ENCODE measurements around the gene KLHL22. TPM values are rescaled to one million over a fixed set of nuclear protein-coding genes. Genes with fewer than 3 reads are reported as not detected.
"Not testable (repeated sequence)": the region's sequence is repeated elsewhere in the genome, so short reads cannot be mapped to it uniquely, and the experiment has no call there.

Gene KLHL22
- total RNA-seq, 2 donors from 2014 or later = 16.3 to 20.0 TPM

DNA sequence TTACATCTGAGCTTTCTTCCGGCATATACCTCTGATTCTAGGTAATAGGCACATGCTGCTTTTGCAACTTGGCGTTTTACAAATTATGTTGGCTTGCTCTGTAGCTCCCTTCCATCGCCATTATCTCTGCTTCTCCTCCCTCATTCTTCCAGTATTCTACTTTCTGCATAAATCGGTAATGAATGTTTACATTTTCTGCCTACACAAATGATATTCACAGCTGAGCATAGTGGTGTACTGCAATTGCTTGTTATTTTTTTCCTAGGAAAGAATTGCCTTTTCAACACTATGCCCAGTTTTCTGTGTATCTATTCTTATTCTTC, 30.7 kb upstream of the KLHL22 start:
- no peak for DNase-seq (ENCODE audit: low spot score)
- intact Hi-C loops (cut with DNase I) = no loop called here

DNA sequence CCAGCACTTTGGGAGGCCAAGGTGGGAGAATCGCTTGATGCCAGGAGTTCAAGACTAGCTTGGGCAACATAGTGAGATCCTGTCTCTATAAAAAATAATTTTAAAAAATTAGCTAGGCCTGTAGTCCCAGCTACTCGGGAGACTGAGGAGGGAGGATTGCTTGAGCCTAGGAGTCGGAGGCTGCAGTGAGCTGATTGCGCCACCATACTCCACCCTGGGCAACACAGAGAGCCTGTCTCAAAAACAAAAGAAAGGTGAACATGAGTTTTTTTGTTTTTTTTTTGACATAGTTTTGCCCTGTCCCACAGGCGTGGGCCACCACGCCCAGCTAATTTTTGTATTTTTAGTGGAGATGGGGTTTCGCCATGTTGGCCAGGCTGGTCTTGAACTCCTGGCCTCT, 29.5 kb upstream of the KLHL22 start:
- intact Hi-C loops (cut with DNase I) = no loop called here
- DNase-seq (ENCODE audit: low spot score) = no peak

DNA sequence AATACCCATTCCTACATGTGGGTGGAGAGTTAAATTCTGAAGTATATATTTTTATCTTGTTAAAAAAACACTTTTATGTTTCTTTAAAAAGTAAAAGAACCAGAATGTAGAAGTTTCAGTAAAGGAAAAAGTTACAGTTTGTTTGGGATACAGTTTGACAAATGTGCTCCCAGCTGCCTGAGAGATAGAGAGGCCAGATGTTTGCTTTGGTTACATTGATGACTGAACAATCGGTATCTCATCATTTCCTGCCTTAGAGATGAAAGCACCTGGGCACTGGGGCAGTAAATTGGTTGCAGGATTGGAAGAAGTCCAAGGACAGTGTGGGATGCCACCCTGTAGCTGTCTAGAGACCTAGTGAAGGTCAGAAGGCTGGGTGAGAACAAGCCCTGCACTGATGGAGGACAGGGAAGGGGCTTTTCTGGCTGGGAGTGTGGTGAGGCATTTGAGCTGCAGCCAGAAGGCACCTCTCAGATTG, 28.4 kb upstream of the KLHL22 start:
- no peak for DNase-seq (ENCODE audit: low spot score)
- intact Hi-C loops (cut with DNase I) = no loop called here

DNA sequence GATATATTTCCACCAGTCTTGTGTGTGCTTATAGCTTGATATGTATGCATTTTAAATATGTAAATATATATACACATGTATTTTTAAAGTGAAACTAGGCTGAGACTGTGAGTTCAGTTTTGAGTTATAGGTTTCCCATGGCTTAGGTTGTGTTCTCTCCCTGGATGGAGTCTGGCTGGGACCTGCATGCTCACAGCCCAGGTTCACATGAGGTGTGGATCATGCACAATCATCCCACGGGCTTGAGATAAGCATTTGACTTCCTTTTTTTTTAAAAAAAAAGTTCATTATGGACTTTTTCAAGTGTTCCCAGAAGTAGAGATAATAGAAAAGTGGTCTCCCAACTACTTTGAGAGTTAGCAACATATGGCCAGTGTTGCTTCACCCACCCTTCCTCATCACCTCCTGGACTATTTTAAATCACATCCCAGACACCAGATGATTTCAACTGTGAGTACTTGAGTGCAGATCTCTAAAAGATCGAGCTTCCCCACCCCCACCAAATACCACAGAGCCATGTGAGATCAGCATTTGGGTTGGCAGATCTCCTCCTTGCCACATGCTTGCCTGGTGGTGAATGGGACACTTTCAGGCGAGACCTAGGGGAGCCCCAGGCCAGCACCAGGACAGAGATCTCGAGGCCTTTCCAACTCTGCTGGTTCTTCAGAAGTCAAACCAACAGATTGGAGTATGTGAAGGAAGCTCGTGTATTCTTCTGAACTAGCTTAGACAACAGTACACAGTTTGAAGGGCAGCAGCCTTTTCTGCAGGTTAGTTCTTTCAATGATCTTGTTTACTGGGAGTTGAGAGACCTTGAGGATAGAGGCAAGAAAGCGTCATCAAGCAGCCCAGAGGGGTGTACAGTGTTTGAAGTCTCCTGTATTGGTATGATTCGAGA, 27.7 kb upstream of the KLHL22 start:
- DNase-seq (ENCODE audit: low spot score) = no peak
- intact Hi-C loops (cut with DNase I) = no loop called here

DNA sequence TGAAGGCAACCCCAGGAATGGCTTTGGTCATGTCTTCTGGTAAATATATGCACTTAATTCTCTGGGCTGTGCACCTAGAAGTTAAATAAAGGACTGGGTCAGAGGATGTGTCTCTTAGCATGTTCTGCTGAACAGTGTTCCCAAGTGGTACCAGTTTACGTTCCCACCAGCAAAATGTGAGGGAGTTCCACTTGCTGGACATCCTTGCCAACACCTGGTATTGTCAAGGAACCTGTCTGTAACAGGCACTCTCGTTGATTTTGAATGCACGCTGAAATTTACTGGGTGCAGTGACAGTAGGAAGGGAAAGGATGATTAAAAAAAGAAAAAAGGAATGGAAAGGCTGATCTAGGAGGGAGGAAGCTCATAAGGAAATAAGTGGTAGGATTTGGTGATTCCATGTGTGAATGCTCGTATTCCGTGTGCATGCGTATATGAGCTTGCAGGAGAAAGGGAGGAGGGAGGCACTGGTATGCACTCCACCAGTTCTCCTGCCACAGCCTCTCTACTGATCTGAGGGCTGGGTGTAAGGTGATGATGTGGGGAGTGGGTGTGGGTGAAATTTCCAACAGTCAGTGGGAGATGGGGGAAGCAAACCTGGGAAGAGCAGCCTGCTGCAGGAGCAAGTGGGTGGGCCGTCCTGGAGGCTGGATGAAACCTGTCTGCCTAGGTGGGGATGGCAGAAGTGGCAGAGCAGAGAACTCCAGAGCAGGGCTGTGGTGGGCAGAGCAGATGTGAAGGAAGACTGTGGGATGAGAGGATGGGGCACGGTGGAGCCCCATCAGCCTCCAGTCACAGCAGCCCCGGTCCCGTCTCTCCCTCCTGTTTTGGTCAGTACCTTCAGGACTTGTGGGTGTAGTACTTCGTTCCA, 26.8 kb upstream of the KLHL22 start:
- DNase-seq (ENCODE audit: low spot score) = no peak
- intact Hi-C loops (cut with DNase I) = no loop called here

DNA sequence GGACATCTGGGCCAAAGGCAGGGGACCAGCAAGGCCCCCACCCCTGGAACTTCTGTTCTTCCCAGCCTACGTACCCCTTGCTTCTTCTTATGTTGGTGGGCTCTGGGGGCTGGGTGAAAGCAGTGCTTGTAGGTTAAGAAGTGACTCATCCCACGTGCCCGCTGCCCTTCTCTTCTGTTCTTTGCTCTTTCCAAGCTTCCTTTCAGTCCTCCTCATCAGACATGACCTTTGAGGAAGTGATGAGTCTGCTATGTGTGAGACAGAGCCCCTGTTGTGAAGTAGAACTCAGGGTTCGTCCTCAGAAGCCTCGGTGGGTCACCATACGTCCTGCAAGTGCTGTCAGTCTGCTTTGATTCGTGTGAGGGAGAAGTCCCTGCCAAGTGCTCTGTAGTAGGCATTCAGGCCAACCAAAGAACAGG, 24.5 kb upstream of the KLHL22 start:
- intact Hi-C loops (cut with DNase I) = no loop called here
- DNase-seq (ENCODE audit: low spot score) = no peak

DNA sequence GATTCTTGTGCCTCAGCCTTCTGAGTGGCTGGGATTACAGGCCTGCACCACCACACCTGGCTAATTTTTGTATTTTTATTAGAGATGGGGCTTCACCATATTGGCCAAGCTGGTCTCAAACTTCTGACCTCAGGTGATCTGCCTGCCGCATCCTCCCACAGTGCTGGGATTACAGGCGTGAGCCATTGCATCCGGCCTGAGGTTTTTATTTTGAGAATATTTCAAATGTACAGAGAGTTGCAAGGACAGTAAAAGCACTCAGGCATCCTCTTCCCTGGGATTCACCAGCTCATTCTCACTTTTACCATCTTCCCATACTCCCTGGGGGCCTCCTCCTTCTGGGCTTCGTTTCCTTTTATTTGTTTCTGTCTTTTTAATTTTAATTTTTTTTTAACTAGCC, 24.0 kb upstream of the KLHL22 start:
- intact Hi-C loops (cut with DNase I) = loop anchor here in 1 of 2 donors (10.0 kb wide), 1 partner anchor 1685 kb away; no protein-coding TSS in a partner anchor
- DNase-seq (ENCODE audit: low spot score) = no peak

DNA sequence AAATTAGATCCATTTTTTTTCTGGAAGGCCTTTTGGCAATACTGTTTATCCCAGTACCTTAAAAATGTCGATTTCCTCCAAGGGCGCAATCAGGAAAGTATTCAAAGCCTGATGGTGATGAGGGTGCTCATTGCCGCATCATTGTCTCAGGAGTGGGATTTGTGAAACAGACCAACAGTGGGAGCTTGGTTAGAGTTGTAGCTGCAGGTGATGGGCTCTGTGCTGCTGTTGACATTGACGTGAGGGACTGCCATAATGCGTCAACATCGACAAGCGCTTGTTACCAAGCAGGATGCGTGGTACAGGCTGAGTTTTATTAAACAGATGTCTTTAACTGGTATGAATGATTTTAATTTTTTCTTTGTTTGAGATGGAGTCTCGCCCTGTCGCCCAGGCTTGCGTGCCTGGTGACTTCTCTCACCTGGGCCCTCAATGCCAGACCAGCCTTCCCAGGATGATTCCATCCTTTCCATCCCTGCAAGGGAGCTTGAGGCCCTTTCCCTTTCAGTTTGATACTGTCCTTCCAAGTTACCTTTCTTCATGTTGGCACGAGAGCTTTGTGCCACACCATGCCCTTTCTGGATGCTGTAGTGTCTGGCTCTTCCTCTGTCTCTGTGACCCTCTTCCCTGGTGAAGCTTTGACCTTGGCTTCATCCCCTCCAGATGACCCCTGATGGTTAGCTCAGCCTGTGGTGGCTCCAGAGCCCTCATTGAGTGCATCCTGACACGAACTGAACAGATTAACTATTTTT, 22.4 kb upstream of the KLHL22 start:
- intact Hi-C loops (cut with DNase I) = loop anchor here in 1 of 2 donors (10.0 kb wide), 1 partner anchor 1687 kb away; no protein-coding TSS in a partner anchor
- DNase-seq (ENCODE audit: low spot score) = no peak

DNA sequence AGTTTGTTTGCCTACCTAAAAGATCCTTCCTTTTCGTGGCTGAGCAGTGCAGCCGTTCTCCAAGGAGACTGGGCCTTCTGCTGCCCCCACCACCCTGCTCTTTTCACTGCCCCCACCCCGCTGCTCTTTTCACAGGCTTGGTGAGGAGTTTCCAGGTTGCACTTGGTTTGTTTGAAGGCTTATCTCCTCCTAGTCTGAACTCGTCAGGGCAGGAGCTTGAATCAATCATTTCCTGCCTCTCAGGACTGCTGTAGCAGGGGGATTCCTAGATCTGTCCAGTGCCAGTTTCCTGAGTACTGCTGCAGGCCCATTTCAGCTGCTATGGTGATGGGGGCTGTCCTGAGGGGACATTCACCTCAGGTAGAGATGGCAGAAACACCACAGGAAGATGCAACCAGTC, 21.8 kb upstream of the KLHL22 start:
- DNase-seq (ENCODE audit: low spot score) = no peak
- intact Hi-C loops (cut with DNase I) = loop anchor here in 1 of 2 donors (10.0 kb wide), 1 partner anchor 1687 kb away; no protein-coding TSS in a partner anchor

DNA sequence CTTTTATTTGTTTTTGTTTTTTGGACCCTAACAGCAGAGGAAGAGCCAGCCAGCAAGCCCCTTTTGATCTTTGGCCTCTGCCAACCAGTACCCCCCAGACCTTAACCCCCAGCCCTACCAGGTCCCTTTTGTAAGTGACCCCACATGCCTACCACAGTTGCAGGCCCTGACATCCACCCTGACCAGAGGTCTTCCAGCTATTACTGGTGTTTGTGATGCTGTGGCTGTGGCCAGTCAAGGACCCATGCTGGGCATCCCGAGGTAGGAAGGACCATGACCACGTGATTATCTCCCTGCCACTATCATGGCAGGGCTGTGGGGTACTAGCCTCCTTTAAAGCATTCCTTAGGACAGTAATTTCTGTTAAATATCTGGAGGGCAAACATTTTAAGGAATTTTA, 20.8 kb upstream of the KLHL22 start:
- intact Hi-C loops (cut with DNase I) = loop anchor here in 1 of 2 donors (10.0 kb wide), 1 partner anchor 1688 kb away; no protein-coding TSS in a partner anchor
- no peak for DNase-seq (ENCODE audit: low spot score)

DNA sequence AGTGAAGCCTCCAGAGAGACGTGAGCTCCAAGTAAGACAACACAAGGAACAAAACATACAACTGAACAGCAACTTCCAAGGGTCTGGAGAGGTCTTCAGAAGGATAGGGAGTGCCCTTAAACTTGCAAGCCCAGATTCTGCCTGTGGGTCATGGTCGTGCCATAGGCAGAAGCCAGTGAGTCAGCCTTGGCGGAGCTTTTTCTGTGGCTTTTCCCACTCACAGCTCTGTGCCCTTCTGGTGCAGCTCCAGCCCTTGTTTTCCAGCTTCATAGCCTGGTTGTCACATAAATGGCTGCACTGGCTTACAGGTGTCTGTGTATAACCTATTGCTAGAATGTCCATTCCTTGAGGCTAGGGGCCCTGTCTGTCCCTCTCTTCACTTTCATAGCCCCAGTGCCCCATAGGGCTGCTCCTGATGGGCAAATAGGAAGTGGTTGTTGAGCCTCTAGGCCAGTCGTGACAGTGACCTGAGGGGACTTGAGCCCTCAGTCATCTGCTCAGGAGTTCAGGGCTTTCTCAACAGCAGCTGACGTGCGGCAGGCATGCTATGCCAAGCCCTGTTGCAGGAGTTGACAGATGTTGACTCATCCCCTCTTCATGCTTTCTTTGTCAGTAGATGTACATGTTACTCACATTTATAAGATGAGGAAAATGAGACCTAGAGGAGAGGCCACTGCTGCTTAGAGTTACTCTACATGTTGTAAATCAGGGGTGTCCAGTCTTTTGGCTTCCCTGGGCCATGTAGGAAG, 19.2 kb upstream of the KLHL22 start:
- no peak for DNase-seq (ENCODE audit: low spot score)
- intact Hi-C loops (cut with DNase I) = loop anchor here (5.0 to 10.0 kb wide), 2 partner anchors 37 to 1690 kb away; no protein-coding TSS in a partner anchor

DNA sequence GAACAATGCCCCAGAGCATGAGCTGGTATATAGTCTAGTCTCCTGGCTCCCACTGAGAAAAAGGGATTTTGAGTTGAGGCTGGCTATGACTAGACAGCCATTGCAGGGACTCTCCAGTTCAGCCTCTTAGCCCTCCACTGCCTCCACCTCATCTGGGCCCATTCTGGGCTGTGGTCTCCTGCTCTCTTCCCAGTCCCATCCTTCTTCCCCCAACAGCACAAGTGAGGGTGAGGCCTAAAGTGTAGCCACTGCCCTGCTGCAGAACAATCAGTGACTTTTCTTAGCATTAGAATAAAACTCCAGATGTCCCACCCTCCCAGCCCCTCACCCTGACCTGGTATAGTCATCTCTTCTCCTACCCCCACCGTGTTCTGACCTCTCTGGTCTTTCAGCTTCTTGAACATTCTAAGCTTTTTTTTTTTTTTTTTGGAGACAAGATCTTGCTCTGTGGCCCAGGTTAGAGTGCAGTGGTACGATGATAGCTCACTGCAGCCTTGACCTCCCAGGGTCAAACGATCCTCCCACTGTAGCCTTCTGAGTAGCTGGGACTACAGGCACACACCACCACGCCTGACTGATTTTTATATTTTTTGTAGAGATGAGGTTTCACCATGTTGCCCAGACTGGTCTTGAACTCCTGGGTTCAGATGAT, 16.1 kb upstream of the KLHL22 start:
- intact Hi-C loops (cut with DNase I) = loop anchor here (5.0 to 10.0 kb wide), 2 partner anchors 41 to 1693 kb away; no protein-coding TSS in a partner anchor
- no peak for DNase-seq (ENCODE audit: low spot score)

DNA sequence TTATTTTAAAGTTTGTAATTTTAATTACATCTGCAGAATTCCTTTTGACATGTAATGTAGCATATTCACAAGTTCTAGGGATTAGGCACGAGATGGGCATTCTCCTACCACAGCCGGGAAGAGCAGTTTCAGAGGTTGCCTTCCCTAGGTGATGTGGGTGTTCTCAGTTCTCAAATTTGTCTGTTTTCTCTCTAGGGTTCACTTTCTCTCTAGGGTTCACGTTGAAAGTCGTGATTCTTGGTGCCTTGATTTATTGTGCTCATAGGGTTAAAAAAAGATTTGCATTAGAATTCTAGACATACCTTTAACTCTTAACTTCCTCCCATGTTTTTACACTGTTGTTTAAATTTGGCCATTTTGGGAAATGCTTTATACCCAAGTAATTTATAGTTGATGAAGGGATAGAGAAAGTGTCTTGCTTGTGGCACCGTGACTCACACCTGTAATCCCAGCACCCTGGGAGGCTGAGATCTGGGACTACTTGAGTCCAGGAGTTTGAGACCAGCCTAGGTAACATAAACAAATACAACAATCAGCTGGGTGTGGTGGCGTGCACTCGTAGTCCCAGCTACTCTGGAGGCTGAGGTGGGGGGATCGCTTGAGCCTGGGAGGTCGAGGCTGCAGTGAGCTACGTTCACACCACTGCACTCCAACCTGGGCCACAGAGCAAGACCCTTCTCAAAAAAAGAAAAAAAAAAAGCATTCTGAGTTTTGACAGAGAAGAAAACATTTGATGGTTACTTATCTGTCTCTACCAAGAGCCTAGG, 15.4 kb upstream of the KLHL22 start:
- intact Hi-C loops (cut with DNase I) = loop anchor here (5.0 to 10.0 kb wide), 2 partner anchors 41 to 1694 kb away; no protein-coding TSS in a partner anchor

DNA sequence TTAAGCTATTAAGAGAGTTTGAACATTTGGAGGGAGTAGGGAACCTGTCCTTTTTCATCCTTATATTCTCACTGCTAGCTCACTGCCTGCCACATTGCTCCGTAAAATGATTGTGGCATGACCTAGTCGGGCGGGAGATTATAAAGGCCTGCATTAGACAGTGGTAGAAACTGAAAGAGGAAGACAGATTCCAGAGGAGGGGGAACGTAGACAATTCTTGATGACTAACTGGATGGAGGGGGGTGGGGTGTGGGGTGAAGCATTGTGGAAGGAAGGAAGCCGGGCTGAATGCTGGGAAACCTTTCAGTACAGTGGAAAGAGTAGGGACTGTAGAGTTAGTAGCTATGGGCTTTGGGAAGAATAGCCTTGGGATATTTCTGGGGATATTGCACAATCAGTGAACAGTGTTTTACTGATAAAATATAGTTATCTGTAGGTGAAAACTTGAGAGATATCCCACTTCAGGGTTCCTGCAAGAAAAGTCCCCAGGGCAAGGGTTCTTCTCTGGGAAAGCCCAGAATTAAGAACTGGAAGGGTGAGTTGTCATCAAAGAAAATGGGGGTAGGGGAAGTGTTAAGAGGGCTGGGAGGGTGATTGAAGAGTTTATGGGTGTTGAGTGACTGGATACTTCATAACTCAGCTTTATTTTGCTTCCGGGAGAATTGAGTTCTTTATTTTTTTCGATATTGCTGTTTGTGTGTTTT, 13.9 kb upstream of the KLHL22 start:
- intact Hi-C loops (cut with DNase I) = loop anchor here (5.0 to 10.0 kb wide), 2 partner anchors 43 to 1695 kb away; no protein-coding TSS in a partner anchor
- peak; percentile 88 for DNase-seq (ENCODE audit: low spot score)

More for the DNA sequence above, 15.4 kb upstream of the KLHL22 start:
- no peak for DNase-seq (ENCODE audit: low spot score)

DNA sequence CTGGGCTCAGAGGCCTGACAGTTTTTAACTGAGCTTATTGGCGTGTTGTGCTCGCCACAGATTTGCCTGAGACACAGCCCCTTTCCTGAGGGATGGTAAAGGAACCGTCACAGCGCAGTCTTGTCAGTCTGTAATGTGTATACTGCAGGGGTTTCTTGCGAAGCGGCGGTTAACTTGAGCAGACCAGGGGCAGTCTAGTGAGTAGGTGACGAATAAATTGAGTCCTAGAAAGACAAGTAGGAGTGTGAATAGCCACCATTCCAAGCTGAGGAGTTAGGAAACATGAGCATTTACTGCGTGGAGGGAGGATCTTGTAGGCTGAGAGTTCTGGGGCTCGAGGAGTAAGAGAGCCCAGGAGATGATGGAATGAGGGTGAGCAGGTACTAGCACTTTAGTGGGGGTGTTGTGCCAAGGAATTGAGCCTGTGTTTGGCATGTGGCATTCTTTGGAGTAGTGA, 13.2 kb upstream of the KLHL22 start:
- no peak for DNase-seq (ENCODE audit: low spot score)
- intact Hi-C loops (cut with DNase I) = no loop called here

DNA sequence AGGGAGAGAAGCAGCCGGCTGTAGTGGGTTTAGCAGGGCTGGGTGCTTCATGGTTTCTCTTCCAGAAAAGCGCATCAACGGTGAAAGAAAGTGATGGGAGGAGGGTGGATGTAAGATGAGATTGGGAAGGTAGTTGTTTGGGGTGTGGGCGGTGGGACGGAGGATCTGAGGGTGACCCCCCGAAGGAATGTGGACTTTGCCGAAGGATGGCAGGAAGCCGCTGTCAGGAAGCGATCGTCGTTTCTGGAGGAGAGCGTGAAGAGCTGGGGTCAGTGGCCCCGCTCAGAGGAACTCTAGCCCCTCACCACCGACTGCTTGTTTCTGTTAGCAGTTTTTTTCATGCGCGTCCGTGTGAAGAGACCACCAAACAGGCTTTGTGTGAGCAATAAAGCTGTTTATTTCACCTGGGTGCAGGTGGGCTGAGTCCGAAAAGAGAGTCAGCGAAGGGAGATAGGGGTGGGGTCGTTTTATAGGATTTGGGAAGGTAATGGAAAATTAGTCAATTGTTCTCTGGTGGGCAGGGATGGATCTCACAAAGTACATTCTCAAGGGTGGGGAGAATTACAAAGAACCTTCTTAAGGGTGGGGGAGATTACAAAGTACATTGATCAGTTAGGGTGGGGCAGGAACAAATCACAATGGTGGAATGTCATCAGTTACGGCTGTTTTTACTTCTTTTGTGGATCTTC, 12.6 kb upstream of the KLHL22 start:
- DNase-seq (ENCODE audit: low spot score); intact Hi-C loops (cut with DNase I): not testable (repeated sequence)
